CD4-positive, CD25-positive, alpha-beta regulatory T cell (primary cell): ENCODE data around the gene COTL1. TPM values are rescaled to one million over a fixed set of nuclear protein-coding genes. Genes with fewer than 3 reads are reported as not detected.
"Not testable (repeated sequence)": the region's sequence is repeated elsewhere in the genome, so short reads cannot be mapped to it uniquely, and the experiment has no call there.

Source experiments
- ATAC-seq, 2 donors: fragments of 150-1000 bp; cut with Tn5 transposase; one replicate each; pipeline ENCODE4 v1.10.0; 2021; ENCODE audit warnings: low read depth in 2 of 2, moderate number of reproducible peaks in 2 of 2, moderate library complexity in 1 of 2
- DNase-seq, 3 donors: peaks; one replicate each; pipeline versions ENCODE4 v3.0.0 to v3.0.0-alpha.2; 2012 to 2022; ENCODE audit warnings: mixed read lengths in 1 of 3
- H3K27ac ChIP-seq: one replicate; pipeline ENCODE4 v1.7.0; 2013; ENCODE audit warnings: mild to moderate bottlenecking, low read length; ENCODE audit not compliant: insufficient read depth, poor library complexity, severe bottlenecking
- H3K27me3 ChIP-seq: one replicate; pipeline ENCODE4 v1.7.0; 2013; ENCODE audit warnings: low read length; ENCODE audit not compliant: control insufficient read depth, insufficient read depth
- H3K36me3 ChIP-seq: one replicate; pipeline ENCODE4 v1.7.0; 2013; ENCODE audit warnings: mild to moderate bottlenecking, low read length, moderate library complexity; ENCODE audit not compliant: control insufficient read depth, insufficient read depth
- H3K4me1 ChIP-seq: 2 replicates; pipeline ENCODE4 v1.7.0; 2013; ENCODE audit warnings: mild to moderate bottlenecking, low read length; ENCODE audit not compliant: insufficient read depth, control insufficient read depth, poor library complexity, severe bottlenecking
- H3K4me3 ChIP-seq: one replicate; pipeline ENCODE4 v1.7.0; 2013; ENCODE audit warnings: low read depth, mild to moderate bottlenecking, low read length, moderate library complexity
- H3K9me3 ChIP-seq, 2 experiments: 1 replicate in 1 of 2; 2 replicates in 1 of 2; pipeline ENCODE4 v1.7.0; 2013; ENCODE audit warnings: low read length in 2 of 2, mild to moderate bottlenecking in 1 of 2, moderate library complexity in 1 of 2; ENCODE audit not compliant: control insufficient read depth in 2 of 2
- H3K27ac Mint-ChIP-seq, 3 donors: one replicate each; pipeline ENCODE4 v1.8.0; 2020 to 2022; ENCODE audit warnings: mild to moderate bottlenecking in 3 of 3, mixed read lengths in 3 of 3, moderate library complexity in 2 of 3
- H3K27me3 Mint-ChIP-seq: one replicate; pipeline ENCODE4 v1.8.0; 2022; ENCODE audit warnings: mild to moderate bottlenecking, mixed read lengths
- H3K36me3 Mint-ChIP-seq: one replicate; pipeline ENCODE4 v1.8.0; 2020; ENCODE audit warnings: mixed read lengths
- H3K4me1 Mint-ChIP-seq, 4 donors: one replicate each; pipeline ENCODE4 v1.8.0; 2020 to 2022; ENCODE audit warnings: mixed read lengths in 4 of 4, mild to moderate bottlenecking in 1 of 4
- H3K4me3 Mint-ChIP-seq, 4 donors: one replicate each; pipeline ENCODE4 v1.8.0; 2020 to 2022; ENCODE audit warnings: mild to moderate bottlenecking in 4 of 4, mixed read lengths in 4 of 4, moderate library complexity in 3 of 4
- H3K9me3 Mint-ChIP-seq, 7 donors: one replicate each; pipeline ENCODE4 v1.8.0; 2020 to 2022; ENCODE audit warnings: mixed read lengths in 7 of 7, mild to moderate bottlenecking in 3 of 7, moderate library complexity in 2 of 7
- polyA plus RNA-seq, 4 donors: library from polyadenylated mRNA; unstranded; fragments of 300-500 nt; fragmentation: Illumina TruSeq; gene quantifications; one replicate each; pipeline ENCODE4 v1.2.3, GENCODE V29; 2021
- total RNA-seq: library from RNA; stranded (reverse); gene quantifications from one replicate; pipeline ENCODE4 v1.2.3, GENCODE V29; 2022

Gene COTL1
- total and polyA plus RNA-seq, 5 donors from 2014 or later: 353 to 761 (median 475) TPM

- Mint-ChIP-seq H3K36me3 (no peaks in the 10 kb centered on the region), H3K27me3 (peaks cover 10% of the 10 kb centered on the region), H3K4me1 (peaks cover 4 to 33% (median 15%) of the 10 kb centered on the region in 4 donors), H3K27ac (peak overlapping the region; percentile 20 to 88 (median 80)), H3K9me3 (no peaks in the 10 kb centered on the region), H3K4me3 (peak overlapping the region in 3 of 4 donors; percentile 55 to 85 (median 73))
- ATAC-seq (peak; percentile 33 to 37), DNase-seq (peak in 1 of 3 donors; percentile 46)
- peaks cover 16% of the 10 kb centered on the region for H3K4me1 ChIP-seq
- no peaks in the 10 kb centered on the region for H3K9me3 ChIP-seq
- H3K36me3 ChIP-seq: no peaks in the 10 kb centered on the region
- H3K4me3 ChIP-seq: peak overlapping the region; percentile 33
- H3K27me3 ChIP-seq: no peaks in the 10 kb centered on the region
- H3K27ac ChIP-seq: no peak overlapping the region
Observed at GRCh38 chr16:84641643-84642358, 23.9 kb upstream of the COTL1 start.

DNA sequence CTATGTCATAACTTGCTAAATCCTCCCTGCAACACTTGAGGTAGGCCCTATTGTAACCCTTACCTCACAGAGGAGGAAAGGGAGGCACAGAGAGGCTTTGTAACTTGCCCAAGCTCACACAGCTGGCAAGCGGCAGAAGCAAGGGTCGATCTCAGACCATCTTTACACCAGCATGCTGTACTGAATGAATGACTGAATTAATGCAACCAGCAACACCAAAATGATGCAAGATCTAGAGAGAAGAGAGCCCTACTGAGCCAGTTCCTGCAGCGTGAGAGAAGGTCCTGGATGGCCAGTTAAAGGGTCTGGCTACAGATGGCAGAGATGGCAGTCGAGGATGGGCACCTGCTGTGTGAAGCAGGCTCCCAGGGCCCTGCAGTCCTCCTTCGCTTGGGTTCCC, 22.3 kb upstream of the COTL1 start:
- no peak for ATAC-seq
- H3K27ac ChIP-seq: no peak overlapping the region
- H3K4me1 ChIP-seq: peaks cover 16% of the 10 kb centered on the region
- Mint-ChIP-seq H3K4me3 (no peak overlapping the region), H3K4me1 (peaks cover 4 to 30% (median 11%) of the 10 kb centered on the region in 4 donors), H3K27me3 (peaks cover 4% of the 10 kb centered on the region), H3K9me3 (no peaks in the 10 kb centered on the region), H3K36me3 (no peaks in the 10 kb centered on the region), H3K27ac (peak overlapping the region in 2 of 3 donors; percentile 16 to 85)
- H3K36me3 ChIP-seq: no peaks in the 10 kb centered on the region
- no peak overlapping the region for H3K4me3 ChIP-seq
- H3K27me3 ChIP-seq: no peaks in the 10 kb centered on the region
- no peak for DNase-seq
- no peaks in the 10 kb centered on the region for H3K9me3 ChIP-seq

GRCh38 chr16:84638231-84638806, 20.4 kb upstream of the COTL1 start:
- H3K4me1 Mint-ChIP-seq: peaks cover 4 to 30% (median 11%) of the 10 kb centered on the region in 4 donors

DNA sequence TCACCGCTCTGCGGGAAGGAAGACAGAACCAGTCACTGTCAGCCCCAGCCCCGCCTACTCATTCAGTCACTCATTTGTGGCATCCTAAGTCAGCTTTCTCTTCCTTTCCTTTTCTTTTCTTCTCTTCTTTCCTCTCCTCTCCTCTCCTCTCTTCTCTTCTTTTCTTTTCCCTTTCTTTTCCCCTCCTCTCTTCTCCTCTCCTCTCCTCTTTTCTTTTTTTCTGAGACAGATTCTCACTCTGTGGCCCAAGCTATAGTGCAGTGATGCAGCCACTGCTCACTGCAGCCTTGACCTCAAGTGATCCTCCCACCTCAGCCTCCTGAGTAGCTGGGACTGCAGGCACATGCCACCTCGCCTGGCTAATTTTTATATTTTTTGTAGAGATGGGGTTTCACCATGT, 19.8 kb upstream of the COTL1 start:
- Histone ChIP-seq H3K27ac (no peak overlapping the region), H3K4me3 (no peak overlapping the region), H3K9me3 (no peaks in the 10 kb centered on the region), H3K36me3 (no peaks in the 10 kb centered on the region), H3K27me3 (peaks cover 2% of the 10 kb centered on the region), H3K4me1 (peaks cover 16% of the 10 kb centered on the region)
- no peaks in the 10 kb centered on the region for H3K36me3 Mint-ChIP-seq
- peak overlapping the region in 1 of 3 donors; percentile 68 for H3K27ac Mint-ChIP-seq
- ATAC-seq (no peak), DNase-seq (no peak)
- H3K4me3 Mint-ChIP-seq: no peak overlapping the region
- no peaks in the 10 kb centered on the region for H3K27me3 Mint-ChIP-seq
- peaks cover 4 to 30% (median 11%) of the 10 kb centered on the region in 4 donors for H3K4me1 Mint-ChIP-seq
- no peaks in the 10 kb centered on the region for H3K9me3 Mint-ChIP-seq

More at GRCh38 chr16:84638231-84638806, 20.4 kb upstream of the COTL1 start:
- ATAC-seq (no peak), DNase-seq (no peak)
- Histone ChIP-seq H3K9me3 (no peaks in the 10 kb centered on the region), H3K4me3 (no peak overlapping the region), H3K36me3 (no peaks in the 10 kb centered on the region), H3K4me1 (peaks cover 16% of the 10 kb centered on the region), H3K27ac (no peak overlapping the region), H3K27me3 (peaks cover 2% of the 10 kb centered on the region)
- no peaks in the 10 kb centered on the region for H3K9me3 Mint-ChIP-seq
- peak overlapping the region in 1 of 3 donors; percentile 38 for H3K27ac Mint-ChIP-seq
- no peaks in the 10 kb centered on the region for H3K27me3 Mint-ChIP-seq
- H3K4me3 Mint-ChIP-seq: peak overlapping the region in 1 of 4 donors; percentile 70
- no peaks in the 10 kb centered on the region for H3K36me3 Mint-ChIP-seq

- no peaks in the 10 kb centered on the region for H3K9me3 ChIP-seq
Observed at GRCh38 chr16:84635702-84636101, 17.8 kb upstream of the COTL1 start.

GRCh38 chr16:84633622-84634021, 15.7 kb upstream of the COTL1 start:
- no peaks in the 10 kb centered on the region for H3K36me3 ChIP-seq
- no peaks in the 10 kb centered on the region for H3K9me3 ChIP-seq
- peaks cover 9% of the 10 kb centered on the region for H3K4me1 ChIP-seq
- Mint-ChIP-seq H3K27ac (no peak overlapping the region), H3K27me3 (peaks cover 6% of the 10 kb centered on the region), H3K36me3 (no peaks in the 10 kb centered on the region), H3K4me1 (peaks cover 0 to 26% (median 7%) of the 10 kb centered on the region in 4 donors), H3K4me3 (no peak overlapping the region), H3K9me3 (peaks cover 0 to 1% (median 0%) of the 10 kb centered on the region in 7 donors)
- no peak overlapping the region for H3K4me3 ChIP-seq
- ATAC-seq (no peak), DNase-seq (no peak)
- H3K27ac ChIP-seq: no peak overlapping the region
- peaks cover 2% of the 10 kb centered on the region for H3K27me3 ChIP-seq

More at GRCh38 chr16:84635702-84636101, 17.8 kb upstream of the COTL1 start:
- Mint-ChIP-seq H3K4me3 (no peak overlapping the region), H3K27ac (no peak overlapping the region), H3K4me1 (peaks cover 0 to 28% (median 6%) of the 10 kb centered on the region in 4 donors), H3K36me3 (no peaks in the 10 kb centered on the region), H3K27me3 (peaks cover 6% of the 10 kb centered on the region), H3K9me3 (no peaks in the 10 kb centered on the region)
- DNase-seq (no peak), ATAC-seq (no peak)
- H3K36me3 ChIP-seq: no peaks in the 10 kb centered on the region
- H3K4me1 ChIP-seq: peaks cover 5% of the 10 kb centered on the region
- peaks cover 2% of the 10 kb centered on the region for H3K27me3 ChIP-seq
- no peak overlapping the region for H3K27ac ChIP-seq
- H3K4me3 ChIP-seq: no peak overlapping the region

- H3K36me3 ChIP-seq: not testable (repeated sequence)
Observed at GRCh38 chr16:84632862-84633261, 15.0 kb upstream of the COTL1 start.

More at GRCh38 chr16:84632862-84633261, 15.0 kb upstream of the COTL1 start:
- not testable (repeated sequence) for H3K27me3 ChIP-seq, H3K27ac ChIP-seq, H3K4me3 Mint-ChIP-seq, DNase-seq, H3K27ac Mint-ChIP-seq, H3K4me1 ChIP-seq, H3K36me3 Mint-ChIP-seq, H3K9me3 Mint-ChIP-seq, H3K9me3 ChIP-seq, H3K4me3 ChIP-seq, ATAC-seq, H3K27me3 Mint-ChIP-seq
- H3K4me1 Mint-ChIP-seq: peaks cover 0 to 24% (median 7%) of the 10 kb centered on the region in 4 donors
